ENCODE results near the gene VSIG10L2. TPM values are rescaled to one million over a fixed set of nuclear protein-coding genes. Genes with fewer than 3 reads are reported as not detected.

The VSIG10L2 gene
- total RNA-seq, 1 experiment from 2014 or later, result not detected

GRCh38 chr11:125925247-125925740, 20.6 kb upstream of the VSIG10L2 start:
- Histone ChIP-seq H3K27ac (ENCODE audit: low read depth, low read length) (no peak overlapping the region), H3K36me3 (ENCODE audit: control insufficient read depth in 1 of 2, insufficient read depth in 2 of 2, low read length in 2 of 2) (no peaks in the 10 kb centered on the region), H4K20me1 (ENCODE audit: insufficient read depth) (no peaks in the 10 kb centered on the region), H3K4me1 (ENCODE audit: control insufficient read depth in 1 of 2, insufficient read depth in 2 of 2, low read length in 2 of 2) (no peaks in the 10 kb centered on the region), H3K9me2 (ENCODE audit: insufficient read depth) (no peaks in the 10 kb centered on the region), H2AFZ (ENCODE audit: low read depth, low read length, poor library complexity, severe bottlenecking) (no peak overlapping the region), H3K4me2 (ENCODE audit: low read length) (no peak overlapping the region), H3K4me3 (replicated peaks in 1 of 2; ENCODE audit: low read depth in 1 of 2, low read length in 2 of 2) (no peak overlapping the region), H3K9ac (ENCODE audit: low read length) (no peak overlapping the region), H3K9me3 (ENCODE audit: control insufficient read depth in 1 of 2, insufficient read depth in 1 of 2, low read depth in 1 of 2, low read length in 2 of 2) (no peaks in the 10 kb centered on the region), H3K79me2 (ENCODE audit: insufficient read depth, low read length) (no peaks in the 10 kb centered on the region), H3K27me3 (ENCODE audit: insufficient read depth, low read length) (no peaks in the 10 kb centered on the region)
- DNase-seq (ENCODE audit: low read depth, low spot score), result no peak
- BruUV-seq (replicated peaks), result no TSS peak
- no peak for ATAC-seq
- POLR2A ChIA-PET, result no interaction called here
- RAD21 ChIA-PET (ENCODE audit: low non-redundant PET in 1 of 2, low total read pairs in 2 of 2, uncharacterized antibody in 2 of 2, unreplicated experiment in 2 of 2), result no interaction called here
- intact Hi-C loops (cut with micrococcal nuclease), result no loop called here
- CTCF ChIA-PET, result interaction anchor here (1.2 kb wide), 1 partner anchor 268 kb away, joined by 7 read pairs; no protein-coding TSS in a partner anchor
- no peak for TF ChIP-seq ZNF274 (IDR thresholded peaks at IDR 0.05; ENCODE audit: low read depth, low read length)
- TF ChIP-seq REST (IDR thresholded peaks at IDR 0.05; ENCODE audit: low read depth), result no peak
- no peak for TF ChIP-seq RAD21 (IDR thresholded peaks at IDR 0.05; ENCODE audit: low read depth)
- TF ChIP-seq EGR1 (IDR thresholded peaks at IDR 0.05; ENCODE audit: low read depth), result no peak
- no peak for TF ChIP-seq EZH2 (IDR thresholded peaks at IDR 0.05)
- TF ChIP-seq CBX3 (IDR thresholded peaks at IDR 0.05; ENCODE audit: low read depth), result no peak
- no peak for TF ChIP-seq MAX (IDR thresholded peaks at IDR 0.05)
- no peak for TF ChIP-seq JUND (IDR thresholded peaks at IDR 0.05)
- TF ChIP-seq CTCF (IDR thresholded peaks at IDR 0.05 in 2 of 3, conservative IDR thresholded peaks at IDR 0.05 in 1 of 3; ENCODE audit: borderline replicate concordance in 1 of 3, insufficient read depth in 1 of 3, low read depth in 2 of 3, low read length in 2 of 3), result no peak
- TF ChIP-seq FOSL1 (IDR thresholded peaks at IDR 0.05; ENCODE audit: low read depth), result no peak
- no peak for TF ChIP-seq SIN3A (IDR thresholded peaks at IDR 0.05; ENCODE audit: low read depth)
- TF ChIP-seq SP1 (IDR thresholded peaks at IDR 0.05; ENCODE audit: low read depth), result no peak
- no peak for TF ChIP-seq TCF7L2 (IDR thresholded peaks at IDR 0.05; ENCODE audit: borderline replicate concordance, extremely low read depth, insufficient read depth, insufficient read length)
- no peak for TF ChIP-seq SRF (IDR thresholded peaks at IDR 0.05; ENCODE audit: low read depth)
- no peak for TF ChIP-seq ELF1 (IDR thresholded peaks at IDR 0.05; ENCODE audit: borderline replicate concordance, low read depth)
- no peak for TF ChIP-seq CEBPB (IDR thresholded peaks at IDR 0.05; ENCODE audit: low read depth)
